PC-9 (cell line): ENCODE results near the gene NOL9.

Experiments used
- CTCF ChIP-seq: fragments of 200-600 bp; sonication (generic); conservative IDR thresholded peaks from 2 replicates; pipeline ENCODE4 v1.6.1; 2017; ENCODE audit warnings: mixed run types, antibody characterized with exemption, mild to moderate bottlenecking, moderate library complexity
- EZH2 ChIP-seq: fragments of 200-600 bp; sonication (generic); IDR thresholded peaks from 2 replicates; pipeline ENCODE4 v1.8.0; 2017; ENCODE audit warnings: antibody characterized with exemption, low read depth

DNA sequence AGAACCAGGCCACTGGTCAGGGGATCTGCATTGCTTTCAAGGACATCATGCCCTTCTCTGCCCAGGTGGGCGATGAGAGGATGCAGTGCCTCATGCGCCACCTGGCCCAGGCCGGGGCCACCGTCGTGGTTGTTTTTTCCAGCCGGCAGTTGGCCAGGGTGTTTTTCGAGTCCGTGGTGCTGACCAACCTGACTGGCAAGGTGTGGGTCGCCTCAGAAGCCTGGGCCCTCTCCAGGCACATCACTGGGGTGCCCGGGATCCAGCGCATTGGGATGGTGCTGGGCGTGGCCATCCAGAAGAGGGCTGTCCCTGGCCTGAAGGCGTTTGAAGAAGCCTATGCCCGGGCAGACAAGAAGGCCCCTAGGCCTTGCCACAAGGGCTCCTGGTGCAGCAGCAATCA is 20.5 kb upstream of the NOL9 start:
- TF ChIP-seq CTCF, result no peak
- TF ChIP-seq EZH2, result no peak
